ENCODE data around the gene JTB.

JTB gene

DNA sequence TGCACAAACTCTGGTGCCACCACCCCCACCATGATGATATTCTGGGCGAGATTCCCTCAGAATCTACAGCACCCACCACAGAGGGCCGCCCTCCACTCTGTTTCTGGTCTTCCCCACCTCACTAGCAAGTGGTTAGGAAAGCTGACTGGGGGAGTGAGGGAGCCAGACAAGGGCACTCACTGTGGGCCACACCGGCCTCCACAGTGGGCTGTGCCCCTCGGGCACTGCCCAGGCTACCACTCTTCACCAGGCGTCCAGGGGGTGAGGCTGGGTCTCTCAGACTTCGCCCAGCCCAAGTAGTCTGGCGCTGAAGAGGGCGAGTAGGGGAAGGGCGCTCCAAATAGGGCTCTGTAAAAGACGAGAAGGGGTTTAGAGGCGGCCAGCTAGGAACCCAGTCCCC lies 43.5 kb downstream of the JTB start:
- DNase-seq (ENCODE audit: low read depth in 3 of 3, low spot score in 1 of 3): no peak

GRCh38 chr1:153933430-153933829 lies 44.0 kb downstream of the JTB start:
- DNase-seq (ENCODE audit: low read depth in 3 of 3, low spot score in 1 of 3): no peak

- DNase-seq (ENCODE audit: low read depth in 3 of 3, low spot score in 1 of 3): no peak
These were observed 45.0 kb downstream of the JTB start for GRCh38 chr1:153932156-153933131.

DNA sequence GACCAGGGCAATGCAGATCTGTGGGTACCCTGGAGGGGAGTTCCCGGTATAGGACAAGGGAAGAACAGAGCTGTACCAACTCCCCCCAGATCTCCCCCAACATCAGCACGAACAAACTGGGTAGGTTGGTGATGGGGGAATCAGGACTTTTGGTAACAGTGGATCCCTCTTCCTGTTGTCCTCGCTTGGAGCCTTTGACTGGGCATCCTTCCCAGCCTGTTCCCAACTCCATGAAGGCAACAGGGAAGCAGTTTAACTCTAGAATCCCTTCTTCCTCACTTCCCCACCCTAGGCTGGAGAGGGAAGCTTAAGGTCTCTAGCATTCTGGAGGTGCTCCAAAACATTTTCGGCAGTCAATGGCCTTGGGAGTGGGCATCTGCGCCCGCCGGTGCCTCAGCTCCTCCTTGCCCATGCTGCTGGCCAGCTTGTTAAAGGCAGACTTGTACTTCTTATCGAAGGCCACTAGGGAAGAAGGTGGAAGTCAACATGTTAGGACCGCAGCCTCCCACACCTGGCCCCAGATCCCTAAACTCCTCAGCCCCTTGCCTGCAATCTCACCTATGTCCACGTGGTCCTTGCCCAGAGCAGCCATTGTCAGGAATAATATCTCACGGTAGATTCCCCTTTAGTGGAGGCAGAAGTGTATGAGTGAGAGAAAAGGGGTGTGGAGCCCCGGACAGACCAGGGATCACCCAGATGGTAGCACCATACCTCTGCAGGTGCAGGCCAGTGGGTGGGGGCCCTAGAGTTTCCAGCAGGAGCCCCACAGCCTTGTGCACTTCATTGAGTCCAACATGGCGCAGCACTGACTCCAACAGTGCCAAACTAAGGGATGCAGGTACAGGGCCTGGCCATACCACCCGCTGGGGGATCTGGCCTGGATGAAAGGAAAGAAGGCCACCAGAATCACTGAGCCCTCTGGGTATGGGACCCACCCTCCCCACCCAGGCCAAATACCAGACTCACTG lies 47.2 kb downstream of the JTB start:
- DNase-seq (ENCODE audit: low read depth in 3 of 3, low spot score in 1 of 3): no peak

DNA sequence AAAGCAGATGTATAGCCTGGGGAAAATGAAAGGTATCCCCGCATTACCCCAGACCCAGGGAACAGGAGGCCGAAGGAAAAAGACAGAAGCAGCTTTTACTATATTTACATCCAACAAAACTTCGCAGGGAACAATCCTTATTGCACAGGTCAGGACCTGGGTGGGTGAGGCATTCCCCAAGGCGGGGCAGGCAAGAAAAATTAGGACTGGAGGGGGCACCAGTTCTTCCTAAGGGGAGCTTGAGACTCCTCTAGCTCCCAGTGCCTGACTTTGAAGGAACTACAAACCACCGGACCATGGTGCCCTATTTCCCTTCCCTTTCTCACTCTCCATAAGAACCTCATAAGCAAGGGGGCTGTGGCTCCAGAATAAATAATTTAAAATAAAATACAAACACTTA lies 48.0 kb downstream of the JTB start:
- DNase-seq (ENCODE audit: low read depth in 3 of 3, low spot score in 1 of 3): no peak

GRCh38 chr1:153928791-153929341 lies 48.6 kb downstream of the JTB start:
- no peak for DNase-seq (ENCODE audit: low read depth in 3 of 3, low spot score in 1 of 3)

DNA sequence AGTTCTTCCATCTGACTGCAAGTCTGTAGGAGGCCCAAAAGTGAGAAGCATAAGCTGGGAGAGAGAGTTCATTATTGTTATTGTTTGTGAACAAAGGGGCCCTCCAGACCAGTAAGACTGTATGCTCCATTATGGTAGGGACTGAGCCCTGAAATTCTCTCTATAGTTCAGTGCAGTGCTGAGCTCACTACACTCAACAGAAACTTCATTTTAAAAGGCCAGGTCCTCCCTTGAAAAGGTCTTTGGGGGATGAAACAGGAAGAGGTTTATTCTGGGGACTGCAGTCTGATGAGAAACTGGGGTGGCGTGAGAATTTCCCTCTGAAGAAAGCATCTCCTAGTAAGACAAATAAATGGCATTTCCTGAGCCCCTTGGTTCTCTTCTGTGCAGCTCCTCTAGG lies 49.2 kb downstream of the JTB start:
- no peak for DNase-seq (ENCODE audit: low read depth in 3 of 3, low spot score in 1 of 3)

GRCh38 chr1:153926405-153926804 lies 51.1 kb downstream of the JTB start:
- no peak for DNase-seq (ENCODE audit: low read depth in 3 of 3, low spot score in 1 of 3)
